Neural progenitor cell (in vitro differentiated cells): ENCODE data around the gene MAP4K2. TPM values are rescaled to one million over a fixed set of nuclear protein-coding genes. Genes with fewer than 3 reads are reported as not detected.
"Not testable (repeated sequence)": the region's sequence is repeated elsewhere in the genome, so short reads cannot be mapped to it uniquely, and the experiment has no call there.

Source experiments
- DNase-seq: peaks from one replicate; pipeline ENCODE4 v3.0.0-alpha.2; 2016; ENCODE audit warnings: low spot score
- H2AFZ ChIP-seq: fragments of 200-600 bp; sonication (generic); replicated peaks from 2 replicates; pipeline ENCODE4 v1.6.1; 2016; ENCODE audit warnings: antibody characterized with exemption
- H3F3A ChIP-seq: fragments of 200-600 bp; sonication (generic); 2 replicates; pipeline ENCODE4 v1.6.1; 2016; ENCODE audit warnings: antibody characterized with exemption, low read depth
- H3K27ac ChIP-seq: fragments of 200-600 bp; sonication (generic); 2 replicates; pipeline ENCODE4 v1.5.1; 2016; ENCODE audit warnings: mild to moderate bottlenecking
- H3K27me3 ChIP-seq: fragments of 200-600 bp; sonication (generic); 2 replicates; pipeline ENCODE4 v1.6.1; 2016; ENCODE audit warnings: mild to moderate bottlenecking, moderate library complexity
- H3K36me3 ChIP-seq: fragments of 200-600 bp; sonication (generic); 2 replicates; pipeline ENCODE4 v1.5.1; 2016
- H3K4me1 ChIP-seq: fragments of 200-600 bp; sonication (generic); 2 replicates; pipeline ENCODE4 v1.6.1; 2016; ENCODE audit warnings: mixed run types
- H3K4me2 ChIP-seq: fragments of 200-600 bp; sonication (generic); 2 replicates; pipeline ENCODE4 v1.6.1; 2016
- H3K4me3 ChIP-seq: fragments of 200-600 bp; sonication (generic); 2 replicates; pipeline ENCODE4 v1.5.1; 2016
- H3K79me2 ChIP-seq: fragments of 200-600 bp; sonication (generic); 2 replicates; pipeline ENCODE4 v1.6.1; 2016; ENCODE audit warnings: low read depth
- H3K9ac ChIP-seq: fragments of 200-600 bp; sonication (generic); 2 replicates; pipeline ENCODE4 v1.6.1; 2016
- H3K9me3 ChIP-seq: fragments of 200-600 bp; sonication (generic); 2 replicates; pipeline ENCODE4 v1.5.1; 2016; ENCODE audit warnings: low read depth
- H4K20me1 ChIP-seq: fragments of 200-600 bp; sonication (generic); 2 replicates; pipeline ENCODE4 v1.6.1; 2016; ENCODE audit warnings: low read depth
- H3K27ac Mint-ChIP-seq: 3 replicates; pipeline ENCODE4 v1.8.0; 2021; ENCODE audit warnings: mixed read lengths
- H3K27me3 Mint-ChIP-seq: 2 replicates; pipeline ENCODE4 v1.8.0; 2022; ENCODE audit warnings: low read depth, mild to moderate bottlenecking, inconsistent platforms, moderate library complexity, mixed read lengths; ENCODE audit not compliant: insufficient read depth
- H3K36me3 Mint-ChIP-seq: 3 replicates; pipeline ENCODE4 v1.8.0; 2021; ENCODE audit warnings: mixed read lengths
- H3K4me1 Mint-ChIP-seq: 3 replicates; pipeline ENCODE4 v1.8.0; 2021; ENCODE audit warnings: mixed read lengths
- H3K4me3 Mint-ChIP-seq: 3 replicates; pipeline ENCODE4 v1.8.0; 2021; ENCODE audit warnings: mild to moderate bottlenecking, moderate library complexity, mixed read lengths
- H3K9me3 Mint-ChIP-seq: 3 replicates; pipeline ENCODE4 v1.8.0; 2020; ENCODE audit warnings: mixed read lengths
- CTCF ChIP-seq: fragments of 200-600 bp; sonication (generic); IDR thresholded peaks from 2 replicates; pipeline ENCODE4 v1.5.1; 2017; ENCODE audit warnings: antibody characterized with exemption, mild to moderate bottlenecking
- EZH2 ChIP-seq: fragments of 200-600 bp; sonication (generic); IDR thresholded peaks from 2 replicates; pipeline ENCODE4 v1.6.1; 2017; ENCODE audit warnings: antibody characterized with exemption, mild to moderate bottlenecking, moderate library complexity
- EZH2phosphoT487 ChIP-seq: fragments of 200-600 bp; sonication (generic); IDR thresholded peaks from 2 replicates; pipeline ENCODE4 v1.6.1; 2017; ENCODE audit warnings: antibody characterized with exemption
- total RNA-seq: library from RNA; depleted of rRNA; stranded (reverse); fragments of >200 nt; gene quantifications from 2 replicates; pipeline ENCODE4 v1.2.3, GENCODE V29; 2015; ENCODE audit warnings: low replicate concordance

Gene MAP4K2
- total RNA-seq, 1 donor from 2014 or later, result 15.8 TPM

GRCh38 chr11:64846998-64847666 is 44.1 kb upstream of the MAP4K2 start:
- peaks cover 19% of the 10 kb centered on the region for H3K27me3 Mint-ChIP-seq
- Histone ChIP-seq H3F3A (peaks cover 40% of the 10 kb centered on the region), H3K4me3 (no peak overlapping the region), H3K27me3 (peaks cover 14% of the 10 kb centered on the region), H3K9ac (no peak overlapping the region), H3K9me3 (no peaks in the 10 kb centered on the region), H3K27ac (no peak overlapping the region), H3K36me3 (no peaks in the 10 kb centered on the region), H3K4me1 (peaks cover 19% of the 10 kb centered on the region), H4K20me1 (no peaks in the 10 kb centered on the region), H3K4me2 (no peak overlapping the region), H3K79me2 (no peaks in the 10 kb centered on the region), H2AFZ (no peak overlapping the region)
- H3K4me3 Mint-ChIP-seq, result no peak overlapping the region
- H3K9me3 Mint-ChIP-seq, result no peaks in the 10 kb centered on the region
- H3K4me1 Mint-ChIP-seq, result peaks cover 26% of the 10 kb centered on the region
- H3K27ac Mint-ChIP-seq, result no peak overlapping the region
- H3K36me3 Mint-ChIP-seq, result no peaks in the 10 kb centered on the region
- no peak for TF ChIP-seq EZH2
- no peak for TF ChIP-seq EZH2phosphoT487
- peak; percentile 98 for TF ChIP-seq CTCF
- peak; percentile 97 for DNase-seq

- not testable (repeated sequence) for H3K27ac Mint-ChIP-seq, H4K20me1 ChIP-seq, H3K9me3 ChIP-seq, H3K36me3 ChIP-seq, H3K9me3 Mint-ChIP-seq, H3K27ac ChIP-seq, H3K9ac ChIP-seq, H3K36me3 Mint-ChIP-seq, H3K4me2 ChIP-seq, DNase-seq, H2AFZ ChIP-seq, H3K79me2 ChIP-seq, H3K4me3 ChIP-seq, H3K4me3 Mint-ChIP-seq
- peaks cover 21% of the 10 kb centered on the region for H3K4me1 Mint-ChIP-seq
- peaks cover 24% of the 10 kb centered on the region for H3K4me1 ChIP-seq
- H3K27me3 ChIP-seq, result peaks cover 14% of the 10 kb centered on the region
- peaks cover 19% of the 10 kb centered on the region for H3K27me3 Mint-ChIP-seq
- peaks cover 40% of the 10 kb centered on the region for H3F3A ChIP-seq
Measured at GRCh38 chr11:64845776-64846129, 42.7 kb upstream of the MAP4K2 start.

GRCh38 chr11:64845129-64845775 is 42.2 kb upstream of the MAP4K2 start:
- Histone ChIP-seq H3K27ac (no peak overlapping the region), H3K36me3 (no peaks in the 10 kb centered on the region), H3K79me2 (no peaks in the 10 kb centered on the region), H3K4me3 (peak overlapping the region; percentile 67), H4K20me1 (no peaks in the 10 kb centered on the region), H3K27me3 (peaks cover 14% of the 10 kb centered on the region), H3K9ac (no peak overlapping the region), H2AFZ (peak overlapping the region; percentile 91), H3F3A (peaks cover 40% of the 10 kb centered on the region), H3K4me2 (peak overlapping the region; percentile 84), H3K4me1 (peaks cover 24% of the 10 kb centered on the region), H3K9me3 (no peaks in the 10 kb centered on the region)
- Mint-ChIP-seq H3K4me1 (peaks cover 21% of the 10 kb centered on the region), H3K27me3 (peaks cover 19% of the 10 kb centered on the region), H3K9me3 (no peaks in the 10 kb centered on the region), H3K36me3 (no peaks in the 10 kb centered on the region), H3K4me3 (peak overlapping the region; percentile 74), H3K27ac (peak overlapping the region; percentile 42)
- TF ChIP-seq EZH2 (no peak), CTCF (no peak), EZH2phosphoT487 (no peak)
- DNase-seq, result no peak
